ENCODE data around the gene ZNF18. TPM values are rescaled to one million over a fixed set of nuclear protein-coding genes. Genes with fewer than 3 reads are reported as not detected.
"Not testable (repeated sequence)": the region's sequence is repeated elsewhere in the genome, so short reads cannot be mapped to it uniquely, and the experiment has no call there.

The ZNF18 gene
- total and polyA plus RNA-seq, 2 experiments from 2014 or later, result 9.9 to 10.7 TPM

GRCh38 chr17:11944587-11944986 lies 52.7 kb downstream of the ZNF18 start:
- no peaks in the 10 kb centered on the region for H3K36me3 ChIP-seq
- no peak overlapping the region for H3K4me3 ChIP-seq
- no peaks in the 10 kb centered on the region for H3K9me3 ChIP-seq (ENCODE audit: low read depth)
- H3K27ac ChIP-seq, result no peak overlapping the region
- H3K27me3 ChIP-seq, result no peaks in the 10 kb centered on the region
- TF ChIP-seq CTCF (IDR thresholded peaks at IDR 0.05; ENCODE audit: low read depth, low read length), result no peak
- H3K4me1 ChIP-seq (ENCODE audit: low read depth), result no peaks in the 10 kb centered on the region
- DNase-seq (ENCODE audit: low read depth in 1 of 2, low spot score in 1 of 2), result no peak

- H3K9me3 ChIP-seq (ENCODE audit: low read depth), result no peaks in the 10 kb centered on the region
- no peaks in the 10 kb centered on the region for H3K27me3 ChIP-seq
- no peak for DNase-seq (ENCODE audit: low read depth in 1 of 2, low spot score in 1 of 2)
- H3K4me3 ChIP-seq, result no peak overlapping the region
- no peaks in the 10 kb centered on the region for H3K36me3 ChIP-seq
- no peaks in the 10 kb centered on the region for H3K4me1 ChIP-seq (ENCODE audit: low read depth)
- H3K27ac ChIP-seq, result no peak overlapping the region
- TF ChIP-seq CTCF (IDR thresholded peaks at IDR 0.05; ENCODE audit: low read depth, low read length), result no peak
These were observed 53.4 kb downstream of the ZNF18 start for GRCh38 chr17:11943759-11944347.

- H3K27ac ChIP-seq; H3K4me3 ChIP-seq; H3K4me1 ChIP-seq (ENCODE audit: low read depth); H3K9me3 ChIP-seq (ENCODE audit: low read depth); DNase-seq (ENCODE audit: low read depth in 1 of 2, low spot score in 1 of 2); H3K36me3 ChIP-seq; H3K27me3 ChIP-seq: not testable (repeated sequence)
These were observed 54.2 kb downstream of the ZNF18 start for GRCh38 chr17:11943086-11943485.

GRCh38 chr17:11940904-11941303 lies 56.4 kb downstream of the ZNF18 start:
- H3K4me3 ChIP-seq, result no peak overlapping the region
- DNase-seq (ENCODE audit: low read depth in 1 of 2, low spot score in 1 of 2), result no peak
- H3K36me3 ChIP-seq, result no peaks in the 10 kb centered on the region
- H3K9me3 ChIP-seq (ENCODE audit: low read depth), result no peaks in the 10 kb centered on the region
- no peak overlapping the region for H3K27ac ChIP-seq
- no peaks in the 10 kb centered on the region for H3K4me1 ChIP-seq (ENCODE audit: low read depth)
- TF ChIP-seq CTCF (IDR thresholded peaks at IDR 0.05; ENCODE audit: low read depth, low read length), result no peak
- no peaks in the 10 kb centered on the region for H3K27me3 ChIP-seq

GRCh38 chr17:11935734-11936406 lies 61.4 kb downstream of the ZNF18 start:
- Histone ChIP-seq H3K27me3 (no peaks in the 10 kb centered on the region), H3K9me3 (ENCODE audit: low read depth) (no peaks in the 10 kb centered on the region), H3K4me3 (no peak overlapping the region), H3K36me3 (no peaks in the 10 kb centered on the region), H3K27ac (no peak overlapping the region), H3K4me1 (ENCODE audit: low read depth) (no peaks in the 10 kb centered on the region)
- DNase-seq (ENCODE audit: low read depth in 1 of 2, low spot score in 1 of 2), result peak; percentile 68 to 69
- peak; percentile 87 for TF ChIP-seq CTCF (IDR thresholded peaks at IDR 0.05; ENCODE audit: low read depth, low read length)

GRCh38 chr17:11932337-11932898 lies 64.9 kb downstream of the ZNF18 start:
- Histone ChIP-seq H3K4me1 (ENCODE audit: low read depth) (no peaks in the 10 kb centered on the region), H3K4me3 (no peak overlapping the region), H3K9me3 (ENCODE audit: low read depth) (no peaks in the 10 kb centered on the region), H3K36me3 (no peaks in the 10 kb centered on the region), H3K27ac (no peak overlapping the region), H3K27me3 (no peaks in the 10 kb centered on the region)
- no peak for TF ChIP-seq CTCF (IDR thresholded peaks at IDR 0.05; ENCODE audit: low read depth, low read length)
- no peak for DNase-seq (ENCODE audit: low read depth in 1 of 2, low spot score in 1 of 2)
